Upper lobe of right lung (tissue), 1 donor: ENCODE measurements around the gene MTNR1B. TPM values are rescaled to one million over a fixed set of nuclear protein-coding genes. Genes with fewer than 3 reads are reported as not detected.

Experiments used
- ATAC-seq: fragments of 200-7000 bp; cut with Tn5 transposase; one replicate; pipeline ENCODE4 v1.9.1; 2020; ENCODE audit warnings: mild to moderate bottlenecking, moderate library complexity
- DNase-seq: peaks from one replicate; pipeline ENCODE4 v3.0.0-alpha.2; 2020
- H3K27ac ChIP-seq: fragments of 200-600 bp; one replicate; pipeline ENCODE4 v1.8.0; 2022
- H3K27me3 ChIP-seq: fragments of 200-600 bp; one replicate; pipeline ENCODE4 v1.8.0; 2022; ENCODE audit warnings: mild to moderate bottlenecking
- H3K36me3 ChIP-seq: fragments of 200-600 bp; one replicate; pipeline ENCODE4 v1.8.0; 2022
- H3K4me1 ChIP-seq: fragments of 200-600 bp; one replicate; pipeline ENCODE4 v1.8.0; 2022
- H3K4me3 ChIP-seq: fragments of 200-600 bp; one replicate; pipeline ENCODE4 v1.8.0; 2022; ENCODE audit warnings: mild to moderate bottlenecking
- H3K9me3 ChIP-seq: fragments of 200-600 bp; one replicate; pipeline ENCODE4 v1.8.0; 2022
- intact Hi-C: fragments of 100-400 bp; cut with DNase I; formaldehyde crosslinking; loops from one replicate; pipeline ENCODE4 v1.11.0; 2022
- total RNA-seq: library from RNA; stranded (reverse); fragmentation: NEBNext Ultra II Directional; extraction: Animal tissue kit (Norgen Biotek cat#: 25700); gene quantifications from one replicate; pipeline ENCODE4 v1.2.1, GENCODE V29; 2021
- TF ChIP-seq, protein P1 (sequence below): fragments of 200-600 bp; IDR thresholded peaks from one replicate; pipeline ENCODE4 v1.8.0; 2022; ENCODE audit warnings: antibody characterized with exemption
- donor health status: DM: no; HTN: yes; CAD: no; lungs with severe emphysema.

MTNR1B gene
- total RNA-seq, 1 donor from 2014 or later: not detected

GRCh38 chr11:92954003-92954402 is 15.4 kb upstream of the MTNR1B start:
- TF ChIP-seq, protein P1, sequence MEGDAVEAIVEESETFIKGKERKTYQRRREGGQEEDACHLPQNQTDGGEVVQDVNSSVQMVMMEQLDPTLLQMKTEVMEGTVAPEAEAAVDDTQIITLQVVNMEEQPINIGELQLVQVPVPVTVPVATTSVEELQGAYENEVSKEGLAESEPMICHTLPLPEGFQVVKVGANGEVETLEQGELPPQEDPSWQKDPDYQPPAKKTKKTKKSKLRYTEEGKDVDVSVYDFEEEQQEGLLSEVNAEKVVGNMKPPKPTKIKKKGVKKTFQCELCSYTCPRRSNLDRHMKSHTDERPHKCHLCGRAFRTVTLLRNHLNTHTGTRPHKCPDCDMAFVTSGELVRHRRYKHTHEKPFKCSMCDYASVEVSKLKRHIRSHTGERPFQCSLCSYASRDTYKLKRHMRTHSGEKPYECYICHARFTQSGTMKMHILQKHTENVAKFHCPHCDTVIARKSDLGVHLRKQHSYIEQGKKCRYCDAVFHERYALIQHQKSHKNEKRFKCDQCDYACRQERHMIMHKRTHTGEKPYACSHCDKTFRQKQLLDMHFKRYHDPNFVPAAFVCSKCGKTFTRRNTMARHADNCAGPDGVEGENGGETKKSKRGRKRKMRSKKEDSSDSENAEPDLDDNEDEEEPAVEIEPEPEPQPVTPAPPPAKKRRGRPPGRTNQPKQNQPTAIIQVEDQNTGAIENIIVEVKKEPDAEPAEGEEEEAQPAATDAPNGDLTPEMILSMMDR: no peak
- intact Hi-C loops: no loop called here
- no peak overlapping the region for H3K4me3 ChIP-seq
- H3K27me3 ChIP-seq: no peaks in the 10 kb centered on the region
- no peaks in the 10 kb centered on the region for H3K4me1 ChIP-seq
- H3K36me3 ChIP-seq: no peaks in the 10 kb centered on the region
- no peaks in the 10 kb centered on the region for H3K9me3 ChIP-seq
- DNase-seq: no peak
- no peak overlapping the region for H3K27ac ChIP-seq
- ATAC-seq: no peak

GRCh38 chr11:92955860-92956259 is 13.6 kb upstream of the MTNR1B start:
- H3K4me1 ChIP-seq: no peaks in the 10 kb centered on the region
- H3K9me3 ChIP-seq: no peaks in the 10 kb centered on the region
- no peaks in the 10 kb centered on the region for H3K27me3 ChIP-seq
- H3K27ac ChIP-seq: no peak overlapping the region
- DNase-seq: no peak
- ATAC-seq: no peak
- H3K4me3 ChIP-seq: no peak overlapping the region
- intact Hi-C loops: no loop called here
- TF ChIP-seq, protein P1: no peak
- no peaks in the 10 kb centered on the region for H3K36me3 ChIP-seq

DNA sequence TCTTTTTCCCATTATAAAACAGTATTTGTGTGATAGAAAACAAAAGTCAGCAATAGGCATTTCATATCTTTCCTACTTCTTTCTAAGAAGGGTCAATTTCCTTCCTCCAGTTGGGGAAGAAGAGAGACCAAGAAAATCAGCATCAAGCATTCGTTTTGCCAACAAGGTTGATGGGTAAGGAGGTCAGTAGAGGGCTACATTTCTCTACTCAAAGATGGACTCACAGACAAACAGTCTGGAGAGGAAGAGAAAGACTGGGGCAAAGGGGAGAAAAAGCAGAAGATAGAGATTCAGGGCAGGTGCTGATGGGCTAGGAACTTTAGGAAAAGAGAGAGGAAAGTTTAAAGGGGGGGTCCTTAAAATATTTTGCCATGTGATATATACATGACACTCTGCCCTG is 8.6 kb upstream of the MTNR1B start:
- TF ChIP-seq, protein P1: no peak
- H3K4me1 ChIP-seq: no peaks in the 10 kb centered on the region
- DNase-seq: no peak
- no peaks in the 10 kb centered on the region for H3K27me3 ChIP-seq
- H3K4me3 ChIP-seq: no peak overlapping the region
- intact Hi-C loops: no loop called here
- ATAC-seq: no peak
- no peaks in the 10 kb centered on the region for H3K9me3 ChIP-seq
- H3K36me3 ChIP-seq: no peaks in the 10 kb centered on the region
- H3K27ac ChIP-seq: no peak overlapping the region

DNA sequence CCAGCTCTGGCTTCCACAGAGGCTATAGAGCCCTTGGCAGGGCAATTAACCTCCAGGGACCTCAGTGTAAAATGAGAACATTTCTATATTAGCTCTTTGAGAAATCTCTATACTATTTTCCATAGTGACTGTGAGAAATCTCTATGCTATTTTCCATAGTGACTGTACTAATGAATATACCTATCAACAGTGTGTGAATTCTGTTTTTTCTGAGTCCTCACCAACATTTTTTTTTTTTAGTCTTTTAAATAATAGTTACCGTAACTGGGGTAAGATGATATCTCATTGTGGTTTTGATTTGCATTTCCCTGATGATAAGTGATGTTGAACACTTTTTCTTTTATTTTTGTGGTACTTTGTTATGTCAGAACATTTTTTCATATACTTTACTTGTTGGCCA is 7.0 kb upstream of the MTNR1B start:
- H3K9me3 ChIP-seq: no peaks in the 10 kb centered on the region
- DNase-seq (no peak), ATAC-seq (no peak)
- no peaks in the 10 kb centered on the region for H3K36me3 ChIP-seq
- H3K4me1 ChIP-seq: no peaks in the 10 kb centered on the region
- H3K27ac ChIP-seq: no peak overlapping the region
- H3K27me3 ChIP-seq: no peaks in the 10 kb centered on the region
- H3K4me3 ChIP-seq: no peak overlapping the region
- TF ChIP-seq, protein P1: no peak
- intact Hi-C loops: no loop called here

DNA sequence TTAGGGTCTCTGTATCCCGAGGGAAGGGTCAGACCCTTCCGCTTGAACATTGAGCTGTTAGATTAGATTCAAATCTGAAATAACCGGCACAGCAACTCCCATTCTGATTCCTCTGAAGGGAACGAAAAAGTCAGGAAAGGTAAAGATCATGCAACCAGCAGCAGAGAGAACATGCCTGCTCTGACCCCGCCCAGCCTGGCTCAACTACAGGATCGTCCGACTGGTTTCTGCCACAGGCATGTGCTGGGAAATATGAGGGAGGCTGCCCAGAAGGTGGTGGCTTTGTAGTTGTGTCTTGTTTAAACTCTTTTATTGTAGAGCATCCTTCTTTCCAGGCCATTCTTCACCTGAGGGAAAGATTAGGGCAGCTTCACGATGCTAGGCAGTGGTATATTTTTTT is 5.0 kb upstream of the MTNR1B start:
- H3K27ac ChIP-seq: no peak overlapping the region
- peaks cover 6% of the 10 kb centered on the region for H3K27me3 ChIP-seq
- no peak for DNase-seq
- intact Hi-C loops: no loop called here
- no peaks in the 10 kb centered on the region for H3K36me3 ChIP-seq
- no peaks in the 10 kb centered on the region for H3K9me3 ChIP-seq
- ATAC-seq: no peak
- no peaks in the 10 kb centered on the region for H3K4me1 ChIP-seq
- H3K4me3 ChIP-seq: no peak overlapping the region
- TF ChIP-seq, protein P1: no peak

DNA sequence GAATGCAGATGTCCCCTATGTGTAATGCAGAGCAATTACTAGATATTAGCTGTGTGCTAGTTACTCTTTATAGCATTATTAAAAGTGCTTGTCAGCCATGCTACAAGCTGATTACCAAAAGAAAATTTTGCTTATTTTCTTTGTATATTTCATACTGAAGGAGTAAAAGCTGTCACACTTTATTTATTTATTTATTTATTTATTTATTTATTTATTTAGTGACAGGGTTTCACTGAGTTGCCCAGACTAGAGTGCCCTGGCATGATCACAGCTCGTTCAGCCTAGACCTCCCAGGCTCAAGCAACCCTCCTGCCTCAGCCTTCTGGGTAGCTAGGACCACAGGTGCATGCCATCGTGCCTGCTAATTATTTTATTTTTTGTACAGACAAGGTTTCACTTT is 4.3 kb upstream of the MTNR1B start:
- TF ChIP-seq, protein P1: no peak
- Histone ChIP-seq H3K4me3 (no peak overlapping the region), H3K27me3 (peaks cover 13% of the 10 kb centered on the region), H3K36me3 (no peaks in the 10 kb centered on the region), H3K27ac (no peak overlapping the region), H3K4me1 (no peaks in the 10 kb centered on the region), H3K9me3 (no peaks in the 10 kb centered on the region)
- no peak for ATAC-seq
- DNase-seq: no peak
- intact Hi-C loops: no loop called here
